Dermis blood vessel endothelial cell (primary cell): ENCODE measurements around the gene HOXC4. TPM values are rescaled to one million over a fixed set of nuclear protein-coding genes. Genes with fewer than 3 reads are reported as not detected.
"Not testable (repeated sequence)": the region's sequence is repeated elsewhere in the genome, so short reads cannot be mapped to it uniquely, and the experiment has no call there.

Source experiments
- DNase-seq: peaks from one replicate; pipeline ENCODE4 v3.0.0; 2010
- total RNA-seq: library from RNA; depleted of rRNA; stranded (reverse); fragments of >200 nt; gene quantifications from 2 replicates; pipeline ENCODE4 v1.2.3, GENCODE V29; 2014

Gene HOXC4
- total RNA-seq, 1 donor from 2014 or later = not detected

- no peak for DNase-seq
These were observed 12.4 kb upstream of the HOXC4 start for GRCh38 chr12:54041097-54041690.

GRCh38 chr12:54042033-54042432, 11.6 kb upstream of the HOXC4 start:
- not testable (repeated sequence) for DNase-seq

- no peak for DNase-seq
These were observed 10.4 kb upstream of the HOXC4 start for GRCh38 chr12:54042970-54043853.

- no peak for DNase-seq
These were observed 9.1 kb upstream of the HOXC4 start for GRCh38 chr12:54044425-54045103.

- no peak for DNase-seq
These were observed 8.2 kb upstream of the HOXC4 start for GRCh38 chr12:54045401-54045800.

GRCh38 chr12:54045868-54046521, 7.6 kb upstream of the HOXC4 start:
- DNase-seq = no peak

- no peak for DNase-seq
These were observed 6.9 kb upstream of the HOXC4 start for GRCh38 chr12:54046809-54047159.

- no peak for DNase-seq
These were observed 6.3 kb upstream of the HOXC4 start for GRCh38 chr12:54047160-54047963.

GRCh38 chr12:54047964-54048303, 5.7 kb upstream of the HOXC4 start:
- DNase-seq = no peak

GRCh38 chr12:54048406-54049093, 5.1 kb upstream of the HOXC4 start:
- no peak for DNase-seq

GRCh38 chr12:54049108-54049507, 4.5 kb upstream of the HOXC4 start:
- DNase-seq = no peak

- no peak for DNase-seq
These were observed 3.2 kb upstream of the HOXC4 start for GRCh38 chr12:54050482-54050810.

GRCh38 chr12:54051026-54051842, 2.4 kb upstream of the HOXC4 start:
- DNase-seq = no peak

GRCh38 chr12:54051874-54052437, 1.7 kb upstream of the HOXC4 start:
- DNase-seq = no peak

GRCh38 chr12:54052438-54053002, 1.1 kb upstream of the HOXC4 start:
- DNase-seq = no peak

GRCh38 chr12:54053003-54053750, 458 bp upstream of the HOXC4 start:
- no peak for DNase-seq

GRCh38 chr12:54054742-54055194, 1.1 kb downstream of the HOXC4 start:
- DNase-seq = no peak

GRCh38 chr12:54055552-54055951, 1.9 kb downstream of the HOXC4 start:
- no peak for DNase-seq

GRCh38 chr12:54056110-54056509, 2.5 kb downstream of the HOXC4 start:
- DNase-seq = no peak
